ENCODE results near the gene CDCA7. TPM values are rescaled to one million over a fixed set of nuclear protein-coding genes. Genes with fewer than 3 reads are reported as not detected.

The CDCA7 gene
- total RNA-seq, 1 experiment from 2014 or later, result 50.3 TPM

GRCh38 chr2:173412628-173413027 is 58.0 kb downstream of the CDCA7 start:
- no peak overlapping the region for H4K8ac ChIP-seq (replicated peaks; ENCODE audit: insufficient read length, low read depth, low read length)
- no peak overlapping the region for H3K4ac ChIP-seq (ENCODE audit: low read depth, low read length)
- no peak overlapping the region for H2AFZ ChIP-seq (ENCODE audit: low read length)
- H3K23me2 ChIP-seq (ENCODE audit: insufficient read length, low read depth, low read length, poor library complexity, severe bottlenecking), result no peaks in the 10 kb centered on the region
- no peaks in the 10 kb centered on the region for H3K4me1 ChIP-seq (ENCODE audit: insufficient read depth, low read length)
- no peaks in the 10 kb centered on the region for H3K9me3 Mint-ChIP-seq
- H3K27me3 Mint-ChIP-seq (ENCODE audit: low read depth), result no peaks in the 10 kb centered on the region
- no peak overlapping the region for H4K91ac ChIP-seq (ENCODE audit: insufficient read length, low read depth, low read length)
- no peak overlapping the region for H3K4me3 Mint-ChIP-seq
- H3T11ph ChIP-seq (ENCODE audit: low read length), result no peak overlapping the region
- H3K23ac ChIP-seq (ENCODE audit: insufficient read length, low read depth, low read length), result no peak overlapping the region
- H3K79me2 ChIP-seq (ENCODE audit: insufficient read depth, low read length), result no peaks in the 10 kb centered on the region
- no peak overlapping the region for H2BK20ac ChIP-seq (ENCODE audit: low read depth, low read length, poor library complexity, severe bottlenecking)
- H3K18ac ChIP-seq (ENCODE audit: insufficient read length, low read depth, low read length), result no peak overlapping the region
- no peak overlapping the region for H4K5ac ChIP-seq (ENCODE audit: insufficient read length, low read depth, low read length)
- H3K27ac ChIP-seq (ENCODE audit: insufficient read length, low read depth, low read length), result no peak overlapping the region
- DNase-seq, result no peak
- no CpG with 5 or more reads among the region's 1 CpG for WGBS (ENCODE audit: extremely low coverage, insufficient read length, low lambda C conversion rate)
- no peak for TF ChIP-seq CTCF (conservative IDR thresholded peaks at IDR 0.05)
- no peak overlapping the region for H2BK15ac ChIP-seq (ENCODE audit: low read depth, low read length)
- H3K4me1 Mint-ChIP-seq, result peaks cover 9 to 17% of the 10 kb centered on the region in 2 experiments
- H3K14ac ChIP-seq (ENCODE audit: insufficient read depth, low read length), result no peak overlapping the region
- no peaks in the 10 kb centered on the region for H3K27me3 ChIP-seq (ENCODE audit: insufficient read depth, low read length)
- H2BK120ac ChIP-seq (ENCODE audit: low read depth, low read length, poor library complexity, severe bottlenecking), result no peak overlapping the region
- no peak overlapping the region for H3K56ac ChIP-seq (ENCODE audit: insufficient read length, low read depth, low read length)
- no peak overlapping the region for H2BK5ac ChIP-seq (ENCODE audit: insufficient read length, low read length)
- H2BK12ac ChIP-seq (ENCODE audit: insufficient read length, low read depth, low read length), result no peak overlapping the region
- H4K20me1 ChIP-seq (ENCODE audit: control insufficient read depth, insufficient read depth, insufficient read length), result no peaks in the 10 kb centered on the region
- H3K27ac Mint-ChIP-seq, result no peak overlapping the region; a peak in 1 of 7 replicates
- H3K9ac ChIP-seq (ENCODE audit: extremely low read depth, insufficient read length, low read length), result no peak overlapping the region
- no peaks in the 10 kb centered on the region for H3K9me3 ChIP-seq (ENCODE audit: control insufficient read depth, low read depth, low read length)
- no peaks in the 10 kb centered on the region for H3K79me1 ChIP-seq (ENCODE audit: insufficient read depth, low read depth, low read length, poor library complexity, severe bottlenecking)
- H3K36me3 Mint-ChIP-seq (ENCODE audit: insufficient read depth in 1 of 3, low read depth in 3 of 3), result no peaks in the 10 kb centered on the region; a peak in 1 of 7 replicates
- H3K4me2 ChIP-seq (ENCODE audit: insufficient read depth, insufficient read length, low read length), result no peak overlapping the region
- no peak overlapping the region for H2AK5ac ChIP-seq (ENCODE audit: insufficient read length, low read length)

Measured in H9 (cell line).